Measurements from ENCODE around the gene SLC39A1.
A peak's percentile ranks its signal among the peaks of the same experiment; 100 is the strongest.
"Not testable (repeated sequence)": the region's sequence is repeated elsewhere in the genome, so short reads cannot be mapped to it uniquely, and the experiment has no call there.

Gene SLC39A1

GRCh38 chr1:153963030-153963849 is at the start of gene SLC39A1:
Gene SLC39A1 (minus strand): TSS chr1:153963537. CDS start chr1:153962715, 822 bp downstream.
- peak; percentile 99 for DNase-seq

- not testable (repeated sequence) for DNase-seq
Observed at GRCh38 chr1:154012543-154012942, 49.2 kb upstream of the SLC39A1 start.

GRCh38 chr1:154012129-154012528 is 48.8 kb upstream of the SLC39A1 start:
- DNase-seq, result no peak

- DNase-seq, result no peak
Observed at GRCh38 chr1:154006136-154006535, 42.8 kb upstream of the SLC39A1 start.

GRCh38 chr1:154000420-154000819 is 37.1 kb upstream of the SLC39A1 start:
- no peak for DNase-seq

GRCh38 chr1:153996882-153997281 is 33.5 kb upstream of the SLC39A1 start:
- DNase-seq, result not testable (repeated sequence)

- no peak for DNase-seq
Observed at GRCh38 chr1:153995640-153996039, 32.3 kb upstream of the SLC39A1 start.

GRCh38 chr1:153995202-153995601 is 31.9 kb upstream of the SLC39A1 start:
- DNase-seq, result no peak

GRCh38 chr1:153991806-153992205 is 28.5 kb upstream of the SLC39A1 start:
- DNase-seq, result no peak

- no peak for DNase-seq
Observed at GRCh38 chr1:153991151-153991630, 27.9 kb upstream of the SLC39A1 start.

- DNase-seq, result peak; percentile 95
Observed at GRCh38 chr1:153990468-153991150, 27.3 kb upstream of the SLC39A1 start, which contains the start of gene RPS27. Gene RPS27 (plus strand): TSS chr1:153990762. CDS start chr1:153990797, 35 bp downstream.

GRCh38 chr1:153987621-153988020 is 24.3 kb upstream of the SLC39A1 start:
- DNase-seq, result no peak

GRCh38 chr1:153985941-153986761 is 22.8 kb upstream of the SLC39A1 start, which contains the start of gene RAB13:
Gene RAB13 (minus strand): TSS chr1:153986339. CDS start chr1:153986236, 103 bp downstream.
- peak; percentile 95 for DNase-seq

- DNase-seq, result peak; percentile 52
Observed at GRCh38 chr1:153985341-153985912, 22.1 kb upstream of the SLC39A1 start.

- DNase-seq, result no peak
Observed at GRCh38 chr1:153984123-153984894, 21.0 kb upstream of the SLC39A1 start.

- not testable (repeated sequence) for DNase-seq
Observed at GRCh38 chr1:153981735-153982134, 18.4 kb upstream of the SLC39A1 start.

- not testable (repeated sequence) for DNase-seq
Observed at GRCh38 chr1:153979091-153979490, 15.8 kb upstream of the SLC39A1 start.

GRCh38 chr1:153978274-153978909 is 15.1 kb upstream of the SLC39A1 start:
- DNase-seq, result no peak

GRCh38 chr1:153977250-153978240 is 14.2 kb upstream of the SLC39A1 start, which contains the start of gene JTB:
Gene JTB (minus strand): TSS chr1:153977674. CDS start chr1:153977252, 422 bp downstream.
- DNase-seq, result peak; percentile 91

GRCh38 chr1:153976819-153977249 is 13.5 kb upstream of the SLC39A1 start:
- no peak for DNase-seq

Measured in right hindlimb (tissue), 1 donor.